Stimulated activated naive CD4-positive, alpha-beta T cell treated with Interleukin-2 at 50 U/mL for 16 hours (primary cell): ENCODE data around the gene MEG3.
"Not testable (repeated sequence)": the region's sequence is repeated elsewhere in the genome, so short reads cannot be mapped to it uniquely, and the experiment has no call there.

Source experiments
- DNase-seq: peaks from one replicate; lab custom pipeline; 2025; lab: John Stamatoyannopoulos, UW

Gene MEG3

GRCh38 chr14:100788942-100789341 is 37.0 kb upstream of the MEG3 start:
- no peak for DNase-seq

GRCh38 chr14:100789460-100790417 is 36.2 kb upstream of the MEG3 start:
- DNase-seq = no peak

GRCh38 chr14:100790502-100791347 is 35.2 kb upstream of the MEG3 start:
- no peak for DNase-seq

- DNase-seq = no peak
Measured at GRCh38 chr14:100791348-100791735, 34.6 kb upstream of the MEG3 start.

GRCh38 chr14:100791995-100792394 is 33.9 kb upstream of the MEG3 start:
- DNase-seq = no peak

- no peak for DNase-seq
Measured at GRCh38 chr14:100796946-100797345, 29.0 kb upstream of the MEG3 start.

GRCh38 chr14:100800041-100800440 is 25.9 kb upstream of the MEG3 start:
- DNase-seq = no peak

- DNase-seq = not testable (repeated sequence)
Measured at GRCh38 chr14:100801433-100801832, 24.5 kb upstream of the MEG3 start.

GRCh38 chr14:100802179-100802578 is 23.7 kb upstream of the MEG3 start:
- DNase-seq = no peak

- DNase-seq = no peak
Measured at GRCh38 chr14:100802766-100803165, 23.2 kb upstream of the MEG3 start.

- no peak for DNase-seq
Measured at GRCh38 chr14:100803226-100803625, 22.7 kb upstream of the MEG3 start.

GRCh38 chr14:100803676-100804075 is 22.2 kb upstream of the MEG3 start:
- no peak for DNase-seq

GRCh38 chr14:100804138-100804537 is 21.8 kb upstream of the MEG3 start:
- DNase-seq = no peak

- no peak for DNase-seq
Measured at GRCh38 chr14:100804558-100805309, 21.2 kb upstream of the MEG3 start.

- no peak for DNase-seq
Measured at GRCh38 chr14:100806386-100806785, 19.5 kb upstream of the MEG3 start.

GRCh38 chr14:100807496-100807895 is 18.4 kb upstream of the MEG3 start:
- no peak for DNase-seq

- DNase-seq = no peak
Measured at GRCh38 chr14:100807979-100808734, 17.8 kb upstream of the MEG3 start.

- no peak for DNase-seq
Measured at GRCh38 chr14:100810435-100810834, 15.5 kb upstream of the MEG3 start.

GRCh38 chr14:100810861-100811461 is 15.0 kb upstream of the MEG3 start:
- no peak for DNase-seq

GRCh38 chr14:100813291-100813690 is 12.6 kb upstream of the MEG3 start:
- DNase-seq = no peak
